B cell (primary cell): ENCODE data around the gene SETBP1. TPM values are rescaled to one million over a fixed set of nuclear protein-coding genes. Genes with fewer than 3 reads are reported as not detected.

ENCODE experiments used
- ATAC-seq: fragments of 200-7000 bp; cut with Tn5 transposase; one replicate; pipeline ENCODE4 v1.10.0; 2021; ENCODE audit warnings: low read depth, mild to moderate bottlenecking, moderate number of reproducible peaks, moderate library complexity
- CTCF ChIA-PET: fragments of 350-600 bp; sonication (Branson Sonifier 250); formaldehyde crosslinking; loops from one replicate; lab custom pipeline; 2021; ENCODE audit warnings: antibody characterized with exemption, inconsistent platforms; lab: Charles Lee
- POLR2A ChIA-PET: fragments of 350-600 bp; sonication (Branson Sonifier 250); formaldehyde crosslinking; loops from one replicate; lab custom pipeline; 2021; ENCODE audit warnings: antibody characterized with exemption; lab: Charles Lee
- DNase-seq: peaks from one replicate; pipeline ENCODE4 v3.0.0; 2013
- H2AFZ ChIP-seq: 2 replicates; pipeline ENCODE4 v1.6.1; 2012; ENCODE audit warnings: mild to moderate bottlenecking, low read depth, low read length; ENCODE audit not compliant: insufficient read depth, poor library complexity, severe bottlenecking
- H3K27ac ChIP-seq, 2 donors: 1 replicate in 1 of 2; 2 replicates in 1 of 2; pipeline ENCODE4 v1.5.1; 2012 to 2013; ENCODE audit warnings: low read length in 2 of 2, mild to moderate bottlenecking in 2 of 2, moderate library complexity in 1 of 2
- H3K27me3 ChIP-seq, 4 experiments: fragments of 200-600 bp in 1 of 4; sonication (generic) in 1 of 4; replicated peaks in 1 of 4; 1 replicate in 2 of 4; 2 replicates in 2 of 4; pipeline versions ENCODE4 v1.6.1 to v1.7.0; 2013 to 2016; ENCODE audit warnings: low read length in 3 of 4, mild to moderate bottlenecking in 2 of 4, mixed read lengths in 1 of 4, moderate library complexity in 1 of 4; ENCODE audit not compliant: insufficient read depth in 4 of 4, control insufficient read depth in 3 of 4; ENCODE audit errors: control extremely low read depth in 1 of 4
- H3K36me3 ChIP-seq, 2 experiments: replicated peaks in 1 of 2; 1 replicate in 1 of 2; 2 replicates in 1 of 2; pipeline versions ENCODE4 v1.6.1 to v1.7.1; 2013; ENCODE audit warnings: low read length in 1 of 2; ENCODE audit not compliant: insufficient read depth in 2 of 2, control insufficient read depth in 1 of 2; ENCODE audit errors: control extremely low read depth in 1 of 2, extremely low read depth in 1 of 2
- H3K4me1 ChIP-seq, 2 donors: fragments of 200-600 bp in 1 of 2; sonication (generic) in 1 of 2; 1 replicate in 1 of 2; 2 replicates in 1 of 2; pipeline versions ENCODE4 v1.5.1 to v1.6.1; 2013 to 2017; ENCODE audit warnings: low read length in 2 of 2; ENCODE audit not compliant: control insufficient read depth in 2 of 2, insufficient read depth in 2 of 2
- H3K4me2 ChIP-seq: replicated peaks from 2 replicates; pipeline ENCODE3; 2012; ENCODE audit warnings: mild to moderate bottlenecking, low read depth, low read length; ENCODE audit not compliant: poor library complexity, severe bottlenecking
- H3K4me3 ChIP-seq, 5 experiments: fragments of 200-600 bp in 1 of 5; sonication (generic) in 1 of 5; 1 replicate in 3 of 5; 2 replicates in 2 of 5; pipeline versions ENCODE4 v1.5.1 to v1.7.0; 2011 to 2016; ENCODE audit warnings: low read length in 4 of 5, mild to moderate bottlenecking in 4 of 5, low read depth in 2 of 5, control low read depth in 1 of 5, moderate library complexity in 1 of 5; ENCODE audit not compliant: insufficient read depth in 1 of 5; ENCODE audit errors: control extremely low read depth in 1 of 5, extremely low read depth in 1 of 5
- H3K79me2 ChIP-seq: fragments of 200-600 bp; sonication (generic); one replicate; pipeline ENCODE4 v1.6.0; 2016; ENCODE audit warnings: low read length; ENCODE audit not compliant: control insufficient read depth, insufficient read depth
- H3K9ac ChIP-seq: fragments of 200-600 bp; sonication (generic); 2 replicates; pipeline ENCODE4 v1.6.1; 2017; ENCODE audit warnings: mild to moderate bottlenecking, low read length, moderate library complexity
- H3K9me3 ChIP-seq, 3 donors: one replicate each; pipeline versions ENCODE4 v1.6.1 to v1.7.1; 2013; ENCODE audit warnings: low read length in 2 of 3; ENCODE audit not compliant: control insufficient read depth in 2 of 3, insufficient read depth in 1 of 3; ENCODE audit errors: control extremely low read depth in 1 of 3
- H4K20me1 ChIP-seq: 2 replicates; pipeline ENCODE4 v1.6.0; 2012; ENCODE audit warnings: mild to moderate bottlenecking, low read length; ENCODE audit not compliant: insufficient read depth, control insufficient read depth, poor library complexity, severe bottlenecking
- H3K27ac Mint-ChIP-seq: one replicate; pipeline ENCODE4 v1.8.0; 2021; ENCODE audit warnings: mixed read lengths
- H3K27me3 Mint-ChIP-seq: one replicate; pipeline ENCODE4 v1.8.0; 2021; ENCODE audit warnings: mixed read lengths
- H3K4me1 Mint-ChIP-seq: one replicate; pipeline ENCODE4 v1.8.0; 2021; ENCODE audit warnings: mixed read lengths
- H3K4me3 Mint-ChIP-seq: one replicate; pipeline ENCODE4 v1.8.0; 2021; ENCODE audit warnings: mixed read lengths
- H3K9me3 Mint-ChIP-seq: one replicate; pipeline ENCODE4 v1.8.0; 2022; ENCODE audit warnings: mixed read lengths; ENCODE audit not compliant: insufficient read depth
- EZH2 ChIP-seq: IDR thresholded peaks from 2 replicates; pipeline ENCODE4 v1.6.1; 2012; ENCODE audit warnings: borderline replicate concordance, low read depth, mild to moderate bottlenecking, moderate library complexity, low read length; ENCODE audit not compliant: insufficient read depth, poor library complexity, severe bottlenecking
- WGBS: methylation state at CpG from one replicate; pipeline ENCODE4 v1.1.5; 2013; ENCODE audit warnings: missing lambda C conversion rate; ENCODE audit not compliant: insufficient coverage; 5-methylcytosine and 5-hydroxymethylcytosine counted together
- intact Hi-C: fragments of 100-400 bp; cut with micrococcal nuclease; formaldehyde crosslinking; loops from one replicate; pipeline ENCODE4 v1.10.0; 2022
- polyA plus RNA-seq: library from polyadenylated mRNA; depleted of rRNA; stranded (reverse); fragments of >200 nt; gene quantifications from 2 replicates; pipeline ENCODE4 v1.2.3, GENCODE V29; 2012
- total RNA-seq, 2 donors: library from RNA; stranded (reverse); fragments of 120-200 nt in 1 of 2; gene quantifications; 1 replicate in 1 of 2; 2 replicates in 1 of 2; pipeline versions ENCODE4 v1.2.3 to v1.2.4, GENCODE V29; 2013 to 2022
- TF ChIP-seq, protein P1 (sequence below): fragments of 200-600 bp; IDR thresholded peaks from one replicate; pipeline ENCODE4 v1.8.0; 2022; ENCODE audit warnings: antibody characterized with exemption, mild to moderate bottlenecking

The SETBP1 gene
- total and polyA plus RNA-seq, 2 donors (not counting 1 experiment from before 2014, with no cell fraction given): 15.1 to 129 TPM

DNA sequence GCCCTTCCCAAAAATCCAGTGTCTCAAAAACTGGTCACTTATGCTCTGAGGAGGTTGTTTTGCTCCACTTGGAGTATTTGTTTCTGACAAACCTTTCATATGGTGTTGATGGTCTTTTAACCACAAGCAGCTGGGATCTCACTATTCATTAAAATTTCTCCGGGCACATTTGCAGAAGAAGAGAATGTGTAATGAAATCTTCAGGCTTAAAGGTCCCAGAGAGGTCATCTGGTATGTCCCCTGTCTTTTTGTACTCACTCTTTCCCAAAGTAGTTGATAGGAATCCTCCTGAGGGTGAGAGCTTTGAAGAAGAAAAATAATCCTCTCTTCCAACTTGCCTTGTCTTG is 430.8 kb downstream of the SETBP1 start:
- Histone ChIP-seq H4K20me1 (no peaks in the 10 kb centered on the region), H3K9me3 (no peaks in the 10 kb centered on the region), H3K27ac (no peak overlapping the region), H3K36me3 (no peaks in the 10 kb centered on the region), H3K79me2 (no peaks in the 10 kb centered on the region), H2AFZ (no peak overlapping the region), H3K4me3 (no peak overlapping the region), H3K4me1 (peaks cover 16 to 17% of the 10 kb centered on the region in 2 donors), H3K27me3 (no peaks in the 10 kb centered on the region), H3K9ac (no peak overlapping the region), H3K4me2 (no peak overlapping the region)
- H3K9me3 Mint-ChIP-seq: no peaks in the 10 kb centered on the region
- DNase-seq (no peak), ATAC-seq (no peak)
- intact Hi-C loops: no loop called here
- WGBS: no CpG with 5 or more reads among the region's 1 CpG
- peaks cover 4% of the 10 kb centered on the region for H3K4me1 Mint-ChIP-seq
- POLR2A ChIA-PET: no interaction called here
- no peaks in the 10 kb centered on the region for H3K27me3 Mint-ChIP-seq
- H3K4me3 Mint-ChIP-seq: no peak overlapping the region
- no peak overlapping the region for H3K27ac Mint-ChIP-seq
- TF ChIP-seq, protein P1, sequence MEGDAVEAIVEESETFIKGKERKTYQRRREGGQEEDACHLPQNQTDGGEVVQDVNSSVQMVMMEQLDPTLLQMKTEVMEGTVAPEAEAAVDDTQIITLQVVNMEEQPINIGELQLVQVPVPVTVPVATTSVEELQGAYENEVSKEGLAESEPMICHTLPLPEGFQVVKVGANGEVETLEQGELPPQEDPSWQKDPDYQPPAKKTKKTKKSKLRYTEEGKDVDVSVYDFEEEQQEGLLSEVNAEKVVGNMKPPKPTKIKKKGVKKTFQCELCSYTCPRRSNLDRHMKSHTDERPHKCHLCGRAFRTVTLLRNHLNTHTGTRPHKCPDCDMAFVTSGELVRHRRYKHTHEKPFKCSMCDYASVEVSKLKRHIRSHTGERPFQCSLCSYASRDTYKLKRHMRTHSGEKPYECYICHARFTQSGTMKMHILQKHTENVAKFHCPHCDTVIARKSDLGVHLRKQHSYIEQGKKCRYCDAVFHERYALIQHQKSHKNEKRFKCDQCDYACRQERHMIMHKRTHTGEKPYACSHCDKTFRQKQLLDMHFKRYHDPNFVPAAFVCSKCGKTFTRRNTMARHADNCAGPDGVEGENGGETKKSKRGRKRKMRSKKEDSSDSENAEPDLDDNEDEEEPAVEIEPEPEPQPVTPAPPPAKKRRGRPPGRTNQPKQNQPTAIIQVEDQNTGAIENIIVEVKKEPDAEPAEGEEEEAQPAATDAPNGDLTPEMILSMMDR: no peak
- TF ChIP-seq EZH2: no peak
- CTCF ChIA-PET: no interaction called here

DNA sequence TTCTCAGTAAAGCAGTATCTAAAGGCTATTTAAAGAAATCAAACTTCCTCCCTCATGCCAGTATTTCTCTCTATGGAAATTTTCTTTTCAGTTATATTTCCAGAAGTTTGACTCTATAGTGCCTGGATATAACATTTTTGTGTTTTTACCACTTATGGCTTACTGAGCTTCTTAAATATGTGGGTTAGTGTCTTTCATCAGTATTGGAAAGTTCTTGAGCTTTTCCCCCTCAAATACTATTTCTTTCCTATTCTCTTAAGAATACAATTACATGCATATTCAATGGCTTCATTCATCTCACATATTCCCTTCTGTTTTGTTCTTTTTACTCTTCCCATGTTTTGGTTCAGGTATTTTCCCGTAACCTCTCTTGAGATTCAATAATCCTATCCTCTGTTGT is 432.0 kb downstream of the SETBP1 start:
- TF ChIP-seq EZH2: no peak
- TF ChIP-seq, protein P1: no peak
- H3K36me3 ChIP-seq: no peaks in the 10 kb centered on the region
- H4K20me1 ChIP-seq: no peaks in the 10 kb centered on the region
- Mint-ChIP-seq H3K4me3 (no peak overlapping the region), H3K27ac (no peak overlapping the region), H3K4me1 (peaks cover 4% of the 10 kb centered on the region), H3K27me3 (no peaks in the 10 kb centered on the region), H3K9me3 (no peaks in the 10 kb centered on the region)
- H2AFZ ChIP-seq: no peak overlapping the region
- H3K4me2 ChIP-seq: no peak overlapping the region
- no peak overlapping the region for H3K4me3 ChIP-seq
- ChIA-PET CTCF (no interaction called here), POLR2A (no interaction called here)
- no peaks in the 10 kb centered on the region for H3K9me3 ChIP-seq
- DNase-seq: no peak
- no peak overlapping the region for H3K9ac ChIP-seq
- H3K27ac ChIP-seq: no peak overlapping the region
- ATAC-seq: no peak
- H3K79me2 ChIP-seq: no peaks in the 10 kb centered on the region
- WGBS: no CpG with 5 or more reads among the region's 1 CpG
- intact Hi-C loops: no loop called here
- peaks cover 4 to 5% of the 10 kb centered on the region in 2 donors for H3K4me1 ChIP-seq
- no peaks in the 10 kb centered on the region for H3K27me3 ChIP-seq
